GM21723 (cell line): Measurements from ENCODE around the gene LRBA.
"Not testable (repeated sequence)": the region's sequence is repeated elsewhere in the genome, so short reads cannot be mapped to it uniquely, and the experiment has no call there.

Experiments
- ATAC-seq: cut with Tn5 transposase; IDR thresholded peaks from one replicate; pipeline ENCODE4 v1.9.1; 2021; ENCODE audit warnings: mild to moderate bottlenecking, moderate library complexity; ENCODE audit not compliant: unreplicated experiment

The LRBA gene

GRCh38 chr4:150974750-150975149 is 40.3 kb downstream of the LRBA start:
- peak; percentile 69 for ATAC-seq

GRCh38 chr4:150974252-150974640 is 40.8 kb downstream of the LRBA start:
- no peak for ATAC-seq

GRCh38 chr4:150973626-150974251 is 41.3 kb downstream of the LRBA start:
- no peak for ATAC-seq

GRCh38 chr4:150972592-150972991 is 42.5 kb downstream of the LRBA start:
- ATAC-seq, result no peak

- no peak for ATAC-seq
Observed at GRCh38 chr4:150971901-150972300, 43.2 kb downstream of the LRBA start.

GRCh38 chr4:150970685-150971151 is 44.4 kb downstream of the LRBA start:
- peak; percentile 73 for ATAC-seq

GRCh38 chr4:150964754-150965153 is 50.3 kb downstream of the LRBA start:
- ATAC-seq, result no peak

GRCh38 chr4:150963602-150964345 is 51.3 kb downstream of the LRBA start:
- ATAC-seq, result not testable (repeated sequence)

- ATAC-seq, result no peak
Observed at GRCh38 chr4:150962245-150962644, 52.8 kb downstream of the LRBA start.

- ATAC-seq, result no peak
Observed at GRCh38 chr4:150961566-150961965, 53.5 kb downstream of the LRBA start.

- ATAC-seq, result no peak
Observed at GRCh38 chr4:150960818-150961217, 54.3 kb downstream of the LRBA start.

GRCh38 chr4:150960079-150960478 is 55.0 kb downstream of the LRBA start:
- ATAC-seq, result no peak

GRCh38 chr4:150957981-150958380 is 57.1 kb downstream of the LRBA start:
- not testable (repeated sequence) for ATAC-seq

- ATAC-seq, result not testable (repeated sequence)
Observed at GRCh38 chr4:150957095-150957494, 58.0 kb downstream of the LRBA start.

- not testable (repeated sequence) for ATAC-seq
Observed at GRCh38 chr4:150953916-150954315, 61.2 kb downstream of the LRBA start.

GRCh38 chr4:150952167-150952845 is 62.8 kb downstream of the LRBA start:
- ATAC-seq, result no peak

GRCh38 chr4:150950657-150951288 is 64.3 kb downstream of the LRBA start:
- ATAC-seq, result peak; percentile 76

- ATAC-seq, result no peak
Observed at GRCh38 chr4:150949943-150950342, 65.1 kb downstream of the LRBA start.

GRCh38 chr4:150949342-150949741 is 65.7 kb downstream of the LRBA start:
- ATAC-seq, result no peak

GRCh38 chr4:150948710-150949109 is 66.4 kb downstream of the LRBA start:
- ATAC-seq, result no peak

GRCh38 chr4:150948074-150948473 is 67.0 kb downstream of the LRBA start:
- no peak for ATAC-seq
